A549 (cell line): Measurements from ENCODE around the gene CYP1A1.

Source experiments
- FOXS1 ChIP-seq: fragments of 250-450 bp; sonication (Bioruptor Pico); IDR thresholded peaks from 2 replicates; pipeline ENCODE4 v1.5.0; 2020; ENCODE audit warnings: mild to moderate bottlenecking, moderate library complexity
- TF ChIP-seq, protein P1 (sequence below): IDR thresholded peaks from 2 replicates; pipeline ENCODE4 v1.6.1; 2012
- TF ChIP-seq, protein P2 (sequence below): fragments of >200 bp; sonication (Bioruptor Twin); formaldehyde crosslinking; IDR thresholded peaks from 3 replicates; pipeline ENCODE4 v1.5.1; 2016
- TF ChIP-seq, protein P3 (sequence below): fragments of 450-650 bp; IDR thresholded peaks from 2 replicates; pipeline ENCODE4 v1.6.1; 2014; ENCODE audit warnings: antibody characterized with exemption
- TF ChIP-seq, protein P4 (sequence below): fragments of 200-600 bp; sonication (generic); IDR thresholded peaks from 2 replicates; pipeline ENCODE4 v1.6.1; 2016; ENCODE audit warnings: antibody characterized with exemption, mild to moderate bottlenecking, moderate library complexity

DNA sequence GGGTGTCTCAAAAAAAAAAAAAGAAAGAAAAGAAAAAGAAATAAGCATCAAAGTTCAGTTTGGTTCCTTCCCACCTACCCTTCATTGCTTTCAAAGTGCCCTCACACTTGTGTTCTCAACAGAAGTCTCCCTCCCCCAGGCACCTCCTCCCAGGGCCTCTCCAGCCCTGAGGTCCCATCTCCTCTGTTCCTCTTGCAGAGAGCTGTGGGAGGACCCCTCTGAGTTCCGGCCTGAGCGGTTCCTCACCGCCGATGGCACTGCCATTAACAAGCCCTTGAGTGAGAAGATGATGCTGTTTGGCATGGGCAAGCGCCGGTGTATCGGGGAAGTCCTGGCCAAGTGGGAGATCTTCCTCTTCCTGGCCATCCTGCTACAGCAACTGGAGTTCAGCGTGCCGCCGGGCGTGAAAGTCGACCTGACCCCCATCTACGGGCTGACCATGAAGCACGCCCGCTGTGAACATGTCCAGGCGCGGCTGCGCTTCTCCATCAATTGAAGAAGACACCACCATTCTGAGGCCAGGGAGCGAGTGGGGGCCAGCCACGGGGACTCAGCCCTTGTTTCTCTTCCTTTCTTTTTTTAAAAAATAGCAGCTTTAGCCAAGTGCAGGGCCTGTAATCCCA lies 29.4 kb upstream of the CYP1A1 start:
- TF ChIP-seq, protein P1, sequence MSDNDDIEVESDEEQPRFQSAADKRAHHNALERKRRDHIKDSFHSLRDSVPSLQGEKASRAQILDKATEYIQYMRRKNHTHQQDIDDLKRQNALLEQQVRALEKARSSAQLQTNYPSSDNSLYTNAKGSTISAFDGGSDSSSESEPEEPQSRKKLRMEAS, result no peak
- TF ChIP-seq, protein P2, sequence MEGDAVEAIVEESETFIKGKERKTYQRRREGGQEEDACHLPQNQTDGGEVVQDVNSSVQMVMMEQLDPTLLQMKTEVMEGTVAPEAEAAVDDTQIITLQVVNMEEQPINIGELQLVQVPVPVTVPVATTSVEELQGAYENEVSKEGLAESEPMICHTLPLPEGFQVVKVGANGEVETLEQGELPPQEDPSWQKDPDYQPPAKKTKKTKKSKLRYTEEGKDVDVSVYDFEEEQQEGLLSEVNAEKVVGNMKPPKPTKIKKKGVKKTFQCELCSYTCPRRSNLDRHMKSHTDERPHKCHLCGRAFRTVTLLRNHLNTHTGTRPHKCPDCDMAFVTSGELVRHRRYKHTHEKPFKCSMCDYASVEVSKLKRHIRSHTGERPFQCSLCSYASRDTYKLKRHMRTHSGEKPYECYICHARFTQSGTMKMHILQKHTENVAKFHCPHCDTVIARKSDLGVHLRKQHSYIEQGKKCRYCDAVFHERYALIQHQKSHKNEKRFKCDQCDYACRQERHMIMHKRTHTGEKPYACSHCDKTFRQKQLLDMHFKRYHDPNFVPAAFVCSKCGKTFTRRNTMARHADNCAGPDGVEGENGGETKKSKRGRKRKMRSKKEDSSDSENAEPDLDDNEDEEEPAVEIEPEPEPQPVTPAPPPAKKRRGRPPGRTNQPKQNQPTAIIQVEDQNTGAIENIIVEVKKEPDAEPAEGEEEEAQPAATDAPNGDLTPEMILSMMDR, result no peak
- TF ChIP-seq, protein P3, sequence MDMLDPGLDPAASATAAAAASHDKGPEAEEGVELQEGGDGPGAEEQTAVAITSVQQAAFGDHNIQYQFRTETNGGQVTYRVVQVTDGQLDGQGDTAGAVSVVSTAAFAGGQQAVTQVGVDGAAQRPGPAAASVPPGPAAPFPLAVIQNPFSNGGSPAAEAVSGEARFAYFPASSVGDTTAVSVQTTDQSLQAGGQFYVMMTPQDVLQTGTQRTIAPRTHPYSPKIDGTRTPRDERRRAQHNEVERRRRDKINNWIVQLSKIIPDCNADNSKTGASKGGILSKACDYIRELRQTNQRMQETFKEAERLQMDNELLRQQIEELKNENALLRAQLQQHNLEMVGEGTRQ, result no peak
- TF ChIP-seq, protein P4, sequence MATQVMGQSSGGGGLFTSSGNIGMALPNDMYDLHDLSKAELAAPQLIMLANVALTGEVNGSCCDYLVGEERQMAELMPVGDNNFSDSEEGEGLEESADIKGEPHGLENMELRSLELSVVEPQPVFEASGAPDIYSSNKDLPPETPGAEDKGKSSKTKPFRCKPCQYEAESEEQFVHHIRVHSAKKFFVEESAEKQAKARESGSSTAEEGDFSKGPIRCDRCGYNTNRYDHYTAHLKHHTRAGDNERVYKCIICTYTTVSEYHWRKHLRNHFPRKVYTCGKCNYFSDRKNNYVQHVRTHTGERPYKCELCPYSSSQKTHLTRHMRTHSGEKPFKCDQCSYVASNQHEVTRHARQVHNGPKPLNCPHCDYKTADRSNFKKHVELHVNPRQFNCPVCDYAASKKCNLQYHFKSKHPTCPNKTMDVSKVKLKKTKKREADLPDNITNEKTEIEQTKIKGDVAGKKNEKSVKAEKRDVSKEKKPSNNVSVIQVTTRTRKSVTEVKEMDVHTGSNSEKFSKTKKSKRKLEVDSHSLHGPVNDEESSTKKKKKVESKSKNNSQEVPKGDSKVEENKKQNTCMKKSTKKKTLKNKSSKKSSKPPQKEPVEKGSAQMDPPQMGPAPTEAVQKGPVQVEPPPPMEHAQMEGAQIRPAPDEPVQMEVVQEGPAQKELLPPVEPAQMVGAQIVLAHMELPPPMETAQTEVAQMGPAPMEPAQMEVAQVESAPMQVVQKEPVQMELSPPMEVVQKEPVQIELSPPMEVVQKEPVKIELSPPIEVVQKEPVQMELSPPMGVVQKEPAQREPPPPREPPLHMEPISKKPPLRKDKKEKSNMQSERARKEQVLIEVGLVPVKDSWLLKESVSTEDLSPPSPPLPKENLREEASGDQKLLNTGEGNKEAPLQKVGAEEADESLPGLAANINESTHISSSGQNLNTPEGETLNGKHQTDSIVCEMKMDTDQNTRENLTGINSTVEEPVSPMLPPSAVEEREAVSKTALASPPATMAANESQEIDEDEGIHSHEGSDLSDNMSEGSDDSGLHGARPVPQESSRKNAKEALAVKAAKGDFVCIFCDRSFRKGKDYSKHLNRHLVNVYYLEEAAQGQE, result no peak
- no peak for TF ChIP-seq FOXS1 (CRISPR knock-in tag)
